ENCODE results near the gene TUBGCP2. TPM values are rescaled to one million over a fixed set of nuclear protein-coding genes. Genes with fewer than 3 reads are reported as not detected.

Gene TUBGCP2
- polyA plus RNA-seq, 3 donors = 25.9 to 78.6 (median 39.3) TPM

DNA sequence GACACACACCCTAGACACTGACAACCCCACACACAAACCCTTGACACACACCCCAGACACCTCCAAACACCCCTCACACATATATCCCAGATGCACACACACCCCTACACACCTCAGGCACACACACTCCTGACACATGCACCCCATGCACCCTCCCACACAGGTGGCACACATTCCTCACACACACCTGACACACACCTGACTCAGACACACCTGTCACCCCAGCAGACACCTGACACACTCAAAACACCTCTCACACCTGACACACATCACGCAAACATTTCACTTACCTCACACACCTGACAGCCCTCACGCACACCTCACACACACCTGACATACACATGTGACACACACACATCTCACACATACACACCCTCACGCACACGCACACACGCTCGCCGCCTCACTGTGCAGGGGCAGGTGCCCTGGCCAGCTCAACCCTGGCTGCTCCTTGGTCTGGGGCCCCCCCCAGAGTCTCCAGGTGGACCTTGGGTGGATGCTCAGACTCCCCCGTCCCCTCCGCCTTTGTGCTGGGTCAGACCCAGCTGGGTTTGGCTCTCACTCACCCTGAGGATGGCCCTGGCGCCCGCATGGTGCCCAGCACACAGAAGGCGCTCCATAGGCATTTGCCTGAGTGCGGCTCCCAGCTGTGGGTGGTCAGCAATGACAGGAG, 31.2 kb upstream of the TUBGCP2 start:
- H3K36me3 Mint-ChIP-seq = no peaks in the 10 kb centered on the region
- H2AFZ ChIP-seq (ENCODE audit: insufficient read depth, low read depth, low read length, poor library complexity, severe bottlenecking) = no peak overlapping the region
- no peak overlapping the region for H3K4me3 ChIP-seq (replicated peaks in 1 of 3; ENCODE audit: low read depth in 2 of 3, low read length in 3 of 3)
- peaks cover 9 to 41% of the 10 kb centered on the region in 2 donors for H3K27me3 ChIP-seq (ENCODE audit: control insufficient read depth in 2 of 2, insufficient read depth in 2 of 2, low read length in 2 of 2)
- intact Hi-C loops (cut with micrococcal nuclease) = no loop called here
- peaks cover 22 to 31% (median 27%) of the 10 kb centered on the region in 3 donors for H3K27me3 Mint-ChIP-seq (ENCODE audit: low read depth in 3 of 3)
- TF ChIP-seq, protein P1, sequence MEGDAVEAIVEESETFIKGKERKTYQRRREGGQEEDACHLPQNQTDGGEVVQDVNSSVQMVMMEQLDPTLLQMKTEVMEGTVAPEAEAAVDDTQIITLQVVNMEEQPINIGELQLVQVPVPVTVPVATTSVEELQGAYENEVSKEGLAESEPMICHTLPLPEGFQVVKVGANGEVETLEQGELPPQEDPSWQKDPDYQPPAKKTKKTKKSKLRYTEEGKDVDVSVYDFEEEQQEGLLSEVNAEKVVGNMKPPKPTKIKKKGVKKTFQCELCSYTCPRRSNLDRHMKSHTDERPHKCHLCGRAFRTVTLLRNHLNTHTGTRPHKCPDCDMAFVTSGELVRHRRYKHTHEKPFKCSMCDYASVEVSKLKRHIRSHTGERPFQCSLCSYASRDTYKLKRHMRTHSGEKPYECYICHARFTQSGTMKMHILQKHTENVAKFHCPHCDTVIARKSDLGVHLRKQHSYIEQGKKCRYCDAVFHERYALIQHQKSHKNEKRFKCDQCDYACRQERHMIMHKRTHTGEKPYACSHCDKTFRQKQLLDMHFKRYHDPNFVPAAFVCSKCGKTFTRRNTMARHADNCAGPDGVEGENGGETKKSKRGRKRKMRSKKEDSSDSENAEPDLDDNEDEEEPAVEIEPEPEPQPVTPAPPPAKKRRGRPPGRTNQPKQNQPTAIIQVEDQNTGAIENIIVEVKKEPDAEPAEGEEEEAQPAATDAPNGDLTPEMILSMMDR (IDR thresholded peaks at IDR 0.05) = no peak
- H3K4me2 ChIP-seq (replicated peaks; ENCODE audit: extremely low read depth, low read length, poor library complexity, severe bottlenecking) = no peak overlapping the region
- 91% methylated on average over 13 of the region's 13 CpGs for WGBS (ENCODE audit: insufficient coverage)
- H3K79me2 ChIP-seq (ENCODE audit: insufficient read depth, low read length) = no peaks in the 10 kb centered on the region
- H4K20me1 ChIP-seq (ENCODE audit: insufficient read depth, low read length) = no peaks in the 10 kb centered on the region
- no peaks in the 10 kb centered on the region for H3K36me3 ChIP-seq (replicated peaks in 1 of 2; ENCODE audit: control insufficient read depth in 1 of 2, insufficient read depth in 2 of 2, low read length in 2 of 2)
- H3K4me1 ChIP-seq (ENCODE audit: control insufficient read depth in 1 of 2, insufficient read depth in 2 of 2, low read length in 2 of 2) = peaks cover 7 to 12% of the 10 kb centered on the region in 2 donors
- peaks cover under 1 to 23% of the 10 kb centered on the region in 2 donors for H3K9me3 ChIP-seq (replicated peaks in 1 of 2; ENCODE audit: control insufficient read depth in 1 of 2, insufficient read depth in 1 of 2, low read length in 2 of 2)
- H3K27ac Mint-ChIP-seq = no peak overlapping the region
- H3K27ac ChIP-seq (ENCODE audit: low read depth in 1 of 2, low read length in 2 of 2) = no peak overlapping the region
- H3K9ac ChIP-seq (ENCODE audit: insufficient read depth, low read length, poor library complexity, severe bottlenecking) = no peak overlapping the region
- no peak overlapping the region for H3K4me3 Mint-ChIP-seq
- peaks cover 3% of the 10 kb centered on the region for H3K4me1 Mint-ChIP-seq
- DNase-seq = no peak
- peaks cover 0 to 9% (median 2%) of the 10 kb centered on the region in 7 donors for H3K9me3 Mint-ChIP-seq

DNA sequence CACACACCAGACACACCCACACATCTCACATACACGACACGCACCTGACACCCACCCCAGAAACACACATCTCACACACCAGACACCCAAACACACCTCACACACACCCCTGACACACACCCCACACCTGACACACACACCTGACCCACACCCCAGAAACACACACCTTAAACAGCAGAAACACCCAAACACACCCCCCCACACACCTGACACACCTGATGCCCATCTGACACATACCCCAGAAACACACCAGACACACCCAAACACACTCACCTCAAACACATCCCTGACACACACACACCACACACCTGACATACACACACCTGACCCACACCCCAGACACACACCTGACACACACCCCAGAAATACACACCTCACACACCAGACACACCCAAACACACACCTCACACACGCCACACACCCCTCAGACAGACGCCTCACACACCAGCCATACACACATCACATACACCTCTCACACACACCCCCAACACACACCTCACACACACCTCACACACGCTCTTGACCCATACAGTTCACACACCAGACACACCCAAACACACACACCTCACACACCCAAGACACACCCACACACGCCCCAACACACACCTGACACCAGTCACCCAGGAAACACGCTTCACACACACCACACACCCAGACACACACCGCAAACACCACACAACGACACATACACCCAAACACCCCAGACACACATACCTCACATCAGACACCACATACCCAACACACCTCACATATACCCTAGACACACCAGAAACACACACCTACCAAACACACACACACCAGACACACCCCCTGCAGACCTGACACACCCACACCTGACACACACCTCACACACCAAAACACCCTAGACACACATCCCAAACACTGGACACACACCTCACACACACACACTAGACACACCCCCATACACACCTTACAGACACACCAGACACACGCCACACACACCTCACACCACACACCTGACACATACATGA, 29.7 kb upstream of the TUBGCP2 start:
- H3K27me3 Mint-ChIP-seq (ENCODE audit: low read depth in 3 of 3) = peaks cover 17 to 35% (median 34%) of the 10 kb centered on the region in 3 donors
- H3K36me3 Mint-ChIP-seq = no peaks in the 10 kb centered on the region
- DNase-seq = no peak
- H3K4me1 Mint-ChIP-seq = peaks cover 7% of the 10 kb centered on the region
- H3K4me2 ChIP-seq (replicated peaks; ENCODE audit: extremely low read depth, low read length, poor library complexity, severe bottlenecking) = no peak overlapping the region
- H3K4me1 ChIP-seq (ENCODE audit: control insufficient read depth in 1 of 2, insufficient read depth in 2 of 2, low read length in 2 of 2) = peaks cover 7 to 12% of the 10 kb centered on the region in 2 donors
- no peaks in the 10 kb centered on the region for H3K36me3 ChIP-seq (replicated peaks in 1 of 2; ENCODE audit: control insufficient read depth in 1 of 2, insufficient read depth in 2 of 2, low read length in 2 of 2)
- H3K79me2 ChIP-seq (ENCODE audit: insufficient read depth, low read length) = no peaks in the 10 kb centered on the region
- H3K9me3 ChIP-seq (replicated peaks in 1 of 2; ENCODE audit: control insufficient read depth in 1 of 2, insufficient read depth in 1 of 2, low read length in 2 of 2) = peaks cover 5 to 29% of the 10 kb centered on the region in 2 donors
- intact Hi-C loops (cut with micrococcal nuclease) = no loop called here
- 92% methylated on average over 10 of the region's 10 CpGs for WGBS (ENCODE audit: insufficient coverage)
- H4K20me1 ChIP-seq (ENCODE audit: insufficient read depth, low read length) = no peaks in the 10 kb centered on the region
- H3K9me3 Mint-ChIP-seq = peaks cover 0 to 17% (median 7%) of the 10 kb centered on the region in 7 donors
- H3K4me3 Mint-ChIP-seq = no peak overlapping the region
- no peak overlapping the region for H3K4me3 ChIP-seq (replicated peaks in 1 of 3; ENCODE audit: low read depth in 2 of 3, low read length in 3 of 3)
- H3K27ac ChIP-seq (ENCODE audit: low read depth in 1 of 2, low read length in 2 of 2) = no peak overlapping the region
- peaks cover 9 to 50% of the 10 kb centered on the region in 2 donors for H3K27me3 ChIP-seq (ENCODE audit: control insufficient read depth in 2 of 2, insufficient read depth in 2 of 2, low read length in 2 of 2)
- TF ChIP-seq, protein P1 (IDR thresholded peaks at IDR 0.05) = no peak
- H3K9ac ChIP-seq (ENCODE audit: insufficient read depth, low read length, poor library complexity, severe bottlenecking) = no peak overlapping the region
- H3K27ac Mint-ChIP-seq = no peak overlapping the region
- H2AFZ ChIP-seq (ENCODE audit: insufficient read depth, low read depth, low read length, poor library complexity, severe bottlenecking) = no peak overlapping the region

All from CD14-positive monocyte (primary cell).